HEK293 (cell line): ENCODE results near the gene FGF6.

Source experiments
- BCL11A ChIP-seq: fragments of 450-650 bp; formaldehyde crosslinking; IDR thresholded peaks from 2 replicates; pipeline ENCODE4 v1.5.1; 2016; ENCODE audit warnings: low read depth, missing biosample characterization, missing genetic modification characterization
- ELK4 ChIP-seq: IDR thresholded peaks from 2 replicates; pipeline ENCODE4 v1.6.1; 2011; ENCODE audit warnings: mild to moderate bottlenecking, low read depth, low read length, borderline replicate concordance
- PRDM10 ChIP-seq: fragments of 450-650 bp; formaldehyde crosslinking; IDR thresholded peaks from 2 replicates; pipeline ENCODE4 v1.5.1; 2016; ENCODE audit warnings: missing biosample characterization, missing genetic modification characterization
- REPIN1 ChIP-seq: fragments of 450-650 bp; formaldehyde crosslinking; IDR thresholded peaks from 2 replicates; pipeline ENCODE4 v1.5.1; 2017; ENCODE audit warnings: missing biosample characterization, missing genetic modification characterization, low read depth
- TSHZ1 ChIP-seq: fragments of 450-650 bp; formaldehyde crosslinking; IDR thresholded peaks from 2 replicates; pipeline ENCODE4 v1.5.1; 2016; ENCODE audit warnings: missing biosample characterization, missing genetic modification characterization, borderline replicate concordance
- ZBTB6 ChIP-seq: fragments of 450-650 bp; formaldehyde crosslinking; IDR thresholded peaks from 2 replicates; pipeline ENCODE4 v1.5.1; 2017; ENCODE audit warnings: missing biosample characterization, missing genetic modification characterization
- ZNF184 ChIP-seq: fragments of 450-650 bp; IDR thresholded peaks from 2 replicates; pipeline ENCODE4 v1.5.1; 2018; ENCODE audit warnings: missing biosample characterization, mild to moderate bottlenecking, missing genetic modification characterization
- ZNF248 ChIP-seq: fragments of 450-650 bp; formaldehyde crosslinking; IDR thresholded peaks from 2 replicates; pipeline ENCODE4 v1.5.1; 2017; ENCODE audit warnings: missing biosample characterization, missing genetic modification characterization
- ZNF530 ChIP-seq: fragments of 450-650 bp; formaldehyde crosslinking; IDR thresholded peaks from 2 replicates; pipeline ENCODE4 v1.5.1; 2016; ENCODE audit warnings: low read depth, missing biosample characterization, missing genetic modification characterization
- ZNF555 ChIP-seq: fragments of 450-650 bp; formaldehyde crosslinking; conservative IDR thresholded peaks from 2 replicates; pipeline ENCODE4 v1.5.1; 2017; ENCODE audit warnings: missing biosample characterization, mild to moderate bottlenecking, missing genetic modification characterization, inconsistent platforms
- ZNF776 ChIP-seq: fragments of 450-650 bp; formaldehyde crosslinking; IDR thresholded peaks from 2 replicates; pipeline ENCODE4 v1.5.0; 2017; ENCODE audit warnings: missing biosample characterization, missing genetic modification characterization, borderline replicate concordance
- ZSCAN4 ChIP-seq: fragments of 450-650 bp; formaldehyde crosslinking; IDR thresholded peaks from 2 replicates; pipeline ENCODE4 v1.5.1; 2017; ENCODE audit warnings: missing biosample characterization, missing genetic modification characterization

Gene FGF6

GRCh38 chr12:4386801-4387200, 58.8 kb downstream of the FGF6 start (continued):
- TF ChIP-seq ZNF184 (no peak), ZNF530 (tag by site-specific recombination) (no peak), PRDM10 (tag by site-specific recombination) (no peak), BCL11A (tag by site-specific recombination) (no peak), REPIN1 (tag by site-specific recombination) (no peak), ZNF555 (no peak), ZNF776 (tag by site-specific recombination) (no peak), ZNF248 (tag by site-specific recombination) (no peak), ELK4 (no peak), ZBTB6 (tag by site-specific recombination) (no peak), TSHZ1 (no peak), ZSCAN4 (tag by site-specific recombination) (no peak)
